ENCODE measurements around the gene SRF.

SRF gene

DNA sequence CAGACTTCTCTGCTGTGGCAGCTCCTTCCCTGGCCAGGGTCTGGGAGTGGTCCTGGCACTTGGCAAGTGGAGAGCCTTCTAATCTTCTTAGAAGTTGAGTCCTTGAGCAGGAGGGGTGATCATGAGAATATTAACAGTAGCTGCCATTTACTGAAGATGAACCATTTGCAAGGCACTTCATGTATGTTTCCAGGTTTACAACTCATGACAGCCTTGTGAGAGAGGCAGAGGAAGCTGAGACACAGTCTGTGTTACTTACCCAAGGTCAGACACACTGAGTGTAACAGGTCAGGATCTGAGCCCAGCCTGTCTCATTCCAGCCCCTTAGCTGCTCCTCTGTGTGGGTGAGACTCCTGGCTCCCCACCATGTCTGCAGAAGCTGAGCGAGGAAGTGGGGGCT, 45.5 kb upstream of the SRF start:
- H3K36me3 ChIP-seq, result no peaks in the 10 kb centered on the region
- DNase-seq, result no peak
- no peaks in the 10 kb centered on the region for H3K9me3 ChIP-seq
- H3K4me3 ChIP-seq, result no peak overlapping the region
- intact Hi-C loops (cut with DNase I; ENCODE audit: low total_unique reads), result no loop called here
- H3K27me3 ChIP-seq, result peaks cover 0 to 4% of the 10 kb centered on the region in 2 donors
- H3K27ac ChIP-seq, result no peak overlapping the region
- TF ChIP-seq, protein P1, sequence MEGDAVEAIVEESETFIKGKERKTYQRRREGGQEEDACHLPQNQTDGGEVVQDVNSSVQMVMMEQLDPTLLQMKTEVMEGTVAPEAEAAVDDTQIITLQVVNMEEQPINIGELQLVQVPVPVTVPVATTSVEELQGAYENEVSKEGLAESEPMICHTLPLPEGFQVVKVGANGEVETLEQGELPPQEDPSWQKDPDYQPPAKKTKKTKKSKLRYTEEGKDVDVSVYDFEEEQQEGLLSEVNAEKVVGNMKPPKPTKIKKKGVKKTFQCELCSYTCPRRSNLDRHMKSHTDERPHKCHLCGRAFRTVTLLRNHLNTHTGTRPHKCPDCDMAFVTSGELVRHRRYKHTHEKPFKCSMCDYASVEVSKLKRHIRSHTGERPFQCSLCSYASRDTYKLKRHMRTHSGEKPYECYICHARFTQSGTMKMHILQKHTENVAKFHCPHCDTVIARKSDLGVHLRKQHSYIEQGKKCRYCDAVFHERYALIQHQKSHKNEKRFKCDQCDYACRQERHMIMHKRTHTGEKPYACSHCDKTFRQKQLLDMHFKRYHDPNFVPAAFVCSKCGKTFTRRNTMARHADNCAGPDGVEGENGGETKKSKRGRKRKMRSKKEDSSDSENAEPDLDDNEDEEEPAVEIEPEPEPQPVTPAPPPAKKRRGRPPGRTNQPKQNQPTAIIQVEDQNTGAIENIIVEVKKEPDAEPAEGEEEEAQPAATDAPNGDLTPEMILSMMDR (IDR thresholded peaks at IDR 0.05), result no peak
- peaks cover 0 to 44% (median 22%) of the 10 kb centered on the region in 4 donors for H3K4me1 ChIP-seq

DNA sequence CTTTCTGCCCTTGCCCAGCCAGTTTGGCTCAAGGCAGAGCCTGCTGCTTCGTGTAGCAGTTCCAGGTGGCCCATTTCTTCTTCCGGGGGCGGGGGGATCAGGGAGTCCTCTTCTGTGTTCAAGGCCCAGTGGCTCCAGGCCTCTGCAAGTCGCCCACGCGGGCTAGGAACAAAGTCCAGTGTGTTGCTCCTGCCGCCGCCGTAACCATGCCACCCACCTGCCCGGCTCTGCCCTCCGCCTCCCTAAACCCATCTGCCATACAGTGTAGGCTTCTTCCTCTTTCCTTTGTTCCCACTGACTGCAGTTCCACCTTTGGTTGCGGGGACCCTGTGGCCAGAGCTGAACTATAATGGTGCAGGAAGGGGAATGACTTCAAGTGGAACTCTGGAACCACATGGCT, 43.9 kb upstream of the SRF start:
- H3K4me3 ChIP-seq, result no peak overlapping the region
- H3K9me3 ChIP-seq, result no peaks in the 10 kb centered on the region
- H3K27ac ChIP-seq, result no peak overlapping the region
- H3K27me3 ChIP-seq, result peaks cover 0 to 4% of the 10 kb centered on the region in 2 donors
- intact Hi-C loops (cut with DNase I; ENCODE audit: low total_unique reads), result no loop called here
- TF ChIP-seq, protein P1 (IDR thresholded peaks at IDR 0.05), result no peak
- no peak for DNase-seq
- H3K36me3 ChIP-seq, result peaks cover 0 to 6% (median 0%) of the 10 kb centered on the region in 3 donors
- H3K4me1 ChIP-seq, result peaks cover 0 to 27% (median 9%) of the 10 kb centered on the region in 4 donors

- Histone ChIP-seq H3K27ac (no peak overlapping the region), H3K36me3 (peaks cover 0 to 6% (median 0%) of the 10 kb centered on the region in 3 donors), H3K9me3 (no peaks in the 10 kb centered on the region), H3K4me1 (peaks cover 0 to 27% (median 8%) of the 10 kb centered on the region in 4 donors), H3K27me3 (peaks cover 0 to 4% of the 10 kb centered on the region in 2 donors), H3K4me3 (no peak overlapping the region)
- TF ChIP-seq, protein P1 (IDR thresholded peaks at IDR 0.05), result no peak
- intact Hi-C loops (cut with DNase I; ENCODE audit: low total_unique reads), result no loop called here
- DNase-seq, result no peak
Observed at GRCh38 chr6:43127877-43128276, 43.2 kb upstream of the SRF start.

DNA sequence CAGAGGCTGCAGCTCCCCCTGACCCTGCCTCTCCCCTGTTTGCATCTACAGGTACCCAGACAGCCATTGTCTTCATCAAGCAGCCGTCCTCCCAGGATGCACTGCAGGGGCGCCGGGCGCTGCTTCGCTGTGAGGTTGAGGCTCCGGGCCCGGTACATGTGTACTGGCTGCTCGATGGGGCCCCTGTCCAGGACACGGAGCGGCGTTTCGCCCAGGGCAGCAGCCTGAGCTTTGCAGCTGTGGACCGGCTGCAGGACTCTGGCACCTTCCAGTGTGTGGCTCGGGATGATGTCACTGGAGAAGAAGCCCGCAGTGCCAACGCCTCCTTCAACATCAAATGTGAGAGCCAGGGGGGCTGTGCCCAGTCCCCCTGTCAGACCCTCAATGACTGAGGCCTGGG, 42.1 kb upstream of the SRF start:
- peaks cover 0 to 6% (median 0%) of the 10 kb centered on the region in 3 donors for H3K36me3 ChIP-seq
- no peak overlapping the region for H3K4me3 ChIP-seq
- no peak overlapping the region for H3K27ac ChIP-seq
- DNase-seq, result no peak
- H3K9me3 ChIP-seq, result no peaks in the 10 kb centered on the region
- peaks cover 0 to 17% (median 5%) of the 10 kb centered on the region in 4 donors for H3K4me1 ChIP-seq
- peaks cover 0 to 4% of the 10 kb centered on the region in 2 donors for H3K27me3 ChIP-seq
- intact Hi-C loops (cut with DNase I; ENCODE audit: low total_unique reads), result no loop called here
- TF ChIP-seq, protein P1 (IDR thresholded peaks at IDR 0.05), result no peak

GRCh38 chr6:43129434-43130194, 41.5 kb upstream of the SRF start:
- Histone ChIP-seq H3K4me3 (no peak overlapping the region), H3K4me1 (peaks cover 0 to 14% (median 5%) of the 10 kb centered on the region in 4 donors), H3K27ac (no peak overlapping the region), H3K9me3 (no peaks in the 10 kb centered on the region), H3K36me3 (peaks cover 0 to 6% (median 0%) of the 10 kb centered on the region in 3 donors), H3K27me3 (peaks cover 0 to 4% of the 10 kb centered on the region in 2 donors)
- intact Hi-C loops (cut with DNase I; ENCODE audit: low total_unique reads), result loop anchor here (5.0 to 10.0 kb wide), 2 partner anchors 55 to 222 kb away; partner anchors contain the start of gene PTK7
- TF ChIP-seq, protein P1 (IDR thresholded peaks at IDR 0.05), result peak; percentile 57
- no peak for DNase-seq

Data from tibial artery (tissue), 4 donors.